Activated CD8-positive, alpha-beta T cell treated with anti-CD3 and anti-CD28 coated beads for 36 hours (primary cell): ENCODE measurements around the gene RS1. TPM values are rescaled to one million over a fixed set of nuclear protein-coding genes. Genes with fewer than 3 reads are reported as not detected.
A peak's percentile ranks its signal among the peaks of the same experiment; 100 is the strongest.

ENCODE experiments used
- ATAC-seq: fragments of 200-7000 bp; cut with Tn5 transposase; one replicate; pipeline ENCODE4 v1.10.0; 2021; ENCODE audit warnings: mild to moderate bottlenecking, moderate library complexity
- CTCF ChIA-PET: fragments of 350-600 bp; sonication (Branson Sonifier 250); formaldehyde crosslinking; loops from one replicate; lab custom pipeline; 2021; ENCODE audit warnings: antibody characterized with exemption; lab: Charles Lee
- POLR2A ChIA-PET: fragments of 350-600 bp; sonication (Branson Sonifier 250); formaldehyde crosslinking; loops from one replicate; lab custom pipeline; 2021; ENCODE audit warnings: antibody characterized with exemption; lab: Charles Lee
- DNase-seq: peaks from one replicate; pipeline ENCODE4 v3.0.0-alpha.2; 2020
- H3K27ac Mint-ChIP-seq: one replicate; pipeline ENCODE4 v1.8.0; 2021; ENCODE audit warnings: mild to moderate bottlenecking, mixed read lengths
- H3K27me3 Mint-ChIP-seq: one replicate; pipeline ENCODE4 v1.8.0; 2021; ENCODE audit warnings: mixed read lengths
- H3K36me3 Mint-ChIP-seq: one replicate; pipeline ENCODE4 v1.8.0; 2021; ENCODE audit warnings: low read depth, mixed read lengths
- H3K4me1 Mint-ChIP-seq: one replicate; pipeline ENCODE4 v1.8.0; 2021; ENCODE audit warnings: low read depth, mixed read lengths
- H3K4me3 Mint-ChIP-seq: one replicate; pipeline ENCODE4 v1.8.0; 2021; ENCODE audit warnings: mild to moderate bottlenecking, moderate library complexity, mixed read lengths
- H3K9me3 Mint-ChIP-seq: one replicate; pipeline ENCODE4 v1.8.0; 2021; ENCODE audit warnings: mixed read lengths
- intact Hi-C: fragments of 100-400 bp; cut with micrococcal nuclease; formaldehyde crosslinking; loops from one replicate; pipeline ENCODE4 v1.10.0; 2022
- total RNA-seq, 2 experiments: library from RNA; stranded (reverse); gene quantifications; one replicate each; pipeline ENCODE4 v1.2.3, GENCODE V29; 2021
- TF ChIP-seq, protein P1 (sequence below): fragments of 200-600 bp; IDR thresholded peaks from one replicate; pipeline ENCODE4 v1.8.0; 2022; ENCODE audit warnings: antibody characterized with exemption, mild to moderate bottlenecking

The RS1 gene
- total RNA-seq, 2 experiments from 2014 or later, result not detected

DNA sequence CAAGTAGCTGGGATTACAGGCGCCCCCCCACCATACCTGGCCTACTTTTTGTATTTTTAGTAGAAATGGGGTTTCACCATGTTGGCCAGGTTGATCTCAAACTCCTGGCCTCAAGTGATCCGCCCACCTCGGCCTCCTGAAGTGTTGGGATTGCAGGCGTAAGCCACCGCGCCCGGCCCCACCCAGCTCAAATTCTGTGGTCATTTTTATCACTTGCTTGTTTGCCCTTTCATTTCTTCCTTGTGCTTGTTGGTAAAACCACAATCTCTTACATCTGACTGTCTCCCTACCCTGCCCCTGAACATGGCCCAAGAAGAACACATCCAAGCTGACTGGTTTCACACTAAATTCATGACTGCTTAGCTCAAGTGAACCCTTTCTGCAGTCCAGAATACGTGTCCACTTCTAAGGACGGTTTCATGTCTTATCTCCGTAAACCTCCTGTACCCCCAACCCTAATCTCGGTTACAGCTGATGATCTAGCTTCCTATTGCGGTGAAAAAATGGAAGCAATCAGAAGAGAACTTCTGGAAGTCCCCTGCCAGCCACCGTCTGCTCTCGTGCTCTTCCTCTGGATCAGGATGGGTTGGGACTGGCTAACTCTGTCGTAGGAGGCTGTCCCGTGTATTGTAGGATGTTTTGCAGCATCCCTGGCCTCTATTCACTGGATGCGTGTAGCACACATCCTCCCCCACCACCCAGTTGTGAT lies 5.4 kb upstream of the RS1 start:
- no peaks in the 10 kb centered on the region for H3K27me3 Mint-ChIP-seq
- no peaks in the 10 kb centered on the region for H3K9me3 Mint-ChIP-seq
- ATAC-seq, result no peak
- TF ChIP-seq, protein P1, sequence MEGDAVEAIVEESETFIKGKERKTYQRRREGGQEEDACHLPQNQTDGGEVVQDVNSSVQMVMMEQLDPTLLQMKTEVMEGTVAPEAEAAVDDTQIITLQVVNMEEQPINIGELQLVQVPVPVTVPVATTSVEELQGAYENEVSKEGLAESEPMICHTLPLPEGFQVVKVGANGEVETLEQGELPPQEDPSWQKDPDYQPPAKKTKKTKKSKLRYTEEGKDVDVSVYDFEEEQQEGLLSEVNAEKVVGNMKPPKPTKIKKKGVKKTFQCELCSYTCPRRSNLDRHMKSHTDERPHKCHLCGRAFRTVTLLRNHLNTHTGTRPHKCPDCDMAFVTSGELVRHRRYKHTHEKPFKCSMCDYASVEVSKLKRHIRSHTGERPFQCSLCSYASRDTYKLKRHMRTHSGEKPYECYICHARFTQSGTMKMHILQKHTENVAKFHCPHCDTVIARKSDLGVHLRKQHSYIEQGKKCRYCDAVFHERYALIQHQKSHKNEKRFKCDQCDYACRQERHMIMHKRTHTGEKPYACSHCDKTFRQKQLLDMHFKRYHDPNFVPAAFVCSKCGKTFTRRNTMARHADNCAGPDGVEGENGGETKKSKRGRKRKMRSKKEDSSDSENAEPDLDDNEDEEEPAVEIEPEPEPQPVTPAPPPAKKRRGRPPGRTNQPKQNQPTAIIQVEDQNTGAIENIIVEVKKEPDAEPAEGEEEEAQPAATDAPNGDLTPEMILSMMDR, result no peak
- H3K36me3 Mint-ChIP-seq, result no peaks in the 10 kb centered on the region
- peaks cover 3% of the 10 kb centered on the region for H3K4me1 Mint-ChIP-seq
- H3K4me3 Mint-ChIP-seq, result no peak overlapping the region
- DNase-seq, result no peak
- H3K27ac Mint-ChIP-seq, result no peak overlapping the region
- intact Hi-C loops, result no loop called here
- ChIA-PET POLR2A (no interaction called here), CTCF (no interaction called here)

DNA sequence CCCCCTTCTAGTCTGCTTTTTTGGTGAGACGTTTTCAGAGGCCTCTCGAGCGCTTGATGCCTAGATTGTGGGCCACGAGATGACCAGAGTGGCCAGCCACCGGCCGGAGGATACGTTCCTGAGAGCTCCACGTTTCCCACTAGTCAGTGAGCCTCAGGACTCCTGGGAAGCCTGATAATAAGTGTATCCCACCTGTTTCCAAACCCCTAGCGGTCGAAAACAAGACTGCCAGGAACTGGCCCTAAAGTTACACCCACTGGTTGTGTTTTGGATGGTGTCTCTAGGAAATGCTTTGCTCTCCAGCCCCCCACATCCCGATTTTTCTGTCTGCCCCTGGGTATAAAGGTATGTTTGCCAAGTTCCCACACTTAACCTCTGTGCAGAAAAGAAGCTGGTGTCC lies 4.6 kb upstream of the RS1 start:
- TF ChIP-seq, protein P1, result no peak
- ChIA-PET CTCF (no interaction called here), POLR2A (interaction anchor here (1.2 kb wide), 1 partner anchor 284 kb away, joined by 3 read pairs; no protein-coding TSS in a partner anchor)
- peaks cover 3% of the 10 kb centered on the region for H3K4me1 Mint-ChIP-seq
- no peaks in the 10 kb centered on the region for H3K9me3 Mint-ChIP-seq
- no peak overlapping the region for H3K4me3 Mint-ChIP-seq
- DNase-seq (no peak), ATAC-seq (no peak)
- intact Hi-C loops, result no loop called here
- H3K27ac Mint-ChIP-seq, result no peak overlapping the region
- no peaks in the 10 kb centered on the region for H3K36me3 Mint-ChIP-seq
- no peaks in the 10 kb centered on the region for H3K27me3 Mint-ChIP-seq

DNA sequence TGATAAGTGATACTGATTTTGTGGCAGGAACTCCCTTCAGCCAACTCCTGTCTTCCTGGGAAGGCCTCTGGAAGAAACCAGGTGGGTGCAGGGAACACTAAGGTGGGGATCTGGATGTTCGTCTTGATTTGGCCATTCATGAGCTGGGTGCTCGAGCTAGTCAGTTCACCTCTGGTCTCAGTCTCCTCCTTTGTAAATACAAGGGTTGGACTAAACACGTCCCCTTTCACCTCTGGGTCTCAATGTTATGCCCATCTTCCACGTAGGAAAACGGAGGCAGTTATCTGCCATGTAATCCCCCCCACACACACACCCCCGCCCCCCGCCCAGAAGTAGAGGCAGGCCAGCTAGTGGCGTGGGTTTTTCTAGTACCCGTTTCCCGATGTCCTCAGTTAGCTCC lies 4.1 kb upstream of the RS1 start:
- Mint-ChIP-seq H3K4me1 (peaks cover 3% of the 10 kb centered on the region), H3K36me3 (no peaks in the 10 kb centered on the region), H3K4me3 (peak overlapping the region; percentile 72), H3K27ac (peak overlapping the region; percentile 8), H3K27me3 (no peaks in the 10 kb centered on the region), H3K9me3 (no peaks in the 10 kb centered on the region)
- intact Hi-C loops, result no loop called here
- ChIA-PET POLR2A (interaction anchor here (1.2 kb wide), 1 partner anchor 284 kb away, joined by 3 read pairs; no protein-coding TSS in a partner anchor), CTCF (no interaction called here)
- DNase-seq (no peak), ATAC-seq (no peak)
- TF ChIP-seq, protein P1, result no peak

DNA sequence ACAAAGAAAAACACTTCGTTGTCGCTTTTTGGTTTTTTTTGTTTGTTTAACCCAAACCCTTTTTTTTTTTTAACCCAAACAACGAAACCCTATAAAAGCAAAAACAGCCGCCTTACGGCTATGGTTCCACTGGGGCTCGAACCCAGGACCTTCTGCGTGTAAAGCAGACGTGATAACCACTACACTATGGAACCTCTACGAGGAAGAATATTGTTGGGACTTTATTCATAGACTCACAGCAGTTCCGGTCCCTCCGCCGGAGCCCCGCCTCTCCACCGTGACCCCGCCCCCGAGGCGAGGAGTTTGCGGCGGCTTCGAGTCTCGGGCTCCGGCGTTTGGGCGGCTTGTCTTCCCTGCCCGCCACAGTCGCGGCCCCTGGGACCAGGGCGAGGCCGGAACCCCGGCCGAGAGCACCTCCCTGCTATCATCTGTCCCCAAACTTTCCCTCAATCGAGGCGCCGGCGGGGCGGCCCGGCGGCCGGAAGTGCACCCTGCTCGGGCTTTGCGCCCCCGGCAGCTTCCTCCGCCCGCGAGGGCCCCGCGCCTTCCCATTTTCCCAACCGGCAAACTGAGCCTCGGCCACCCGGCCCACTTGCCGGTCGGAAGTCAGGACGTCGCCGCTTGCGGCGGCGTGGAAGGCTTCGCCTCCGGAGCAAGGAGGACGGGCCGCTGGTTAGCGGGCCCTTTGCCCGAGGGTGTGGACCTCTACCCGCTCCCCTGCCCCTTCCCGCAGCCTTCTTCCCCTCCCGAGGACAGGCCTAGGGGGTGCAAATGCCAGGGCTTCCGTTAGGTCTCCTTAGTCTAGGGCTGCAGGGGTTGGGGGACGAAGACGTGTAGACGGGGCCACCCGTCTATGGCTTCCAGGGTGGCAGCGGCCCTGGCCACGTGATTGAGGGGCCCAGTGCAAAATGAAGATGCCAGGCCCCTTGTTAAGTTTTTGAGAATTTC lies 3.2 kb upstream of the RS1 start:
- TF ChIP-seq, protein P1, result no peak
- peak; percentile 82 for ATAC-seq
- Mint-ChIP-seq H3K27me3 (no peaks in the 10 kb centered on the region), H3K27ac (peak overlapping the region; percentile 79), H3K36me3 (no peaks in the 10 kb centered on the region), H3K9me3 (no peaks in the 10 kb centered on the region), H3K4me3 (peak overlapping the region; percentile 72), H3K4me1 (peaks cover 3% of the 10 kb centered on the region)
- peak; percentile 78 for DNase-seq
- ChIA-PET POLR2A (no interaction called here), CTCF (interaction anchor here (1.2 kb wide), 1 partner anchor 310 kb away, joined by 3 read pairs; no protein-coding TSS in a partner anchor)
- intact Hi-C loops, result no loop called here
